HAP-1 (cell line): ENCODE measurements around the gene RNF130.
A peak's percentile ranks its signal among the peaks of the same experiment; 100 is the strongest.
"Not testable (repeated sequence)": the region's sequence is repeated elsewhere in the genome, so short reads cannot be mapped to it uniquely, and the experiment has no call there.

ENCODE experiments used
- DNase-seq, 2 experiments: peaks; one replicate each; pipeline ENCODE4 v3.0.0-alpha.2; 2016 to 2020; ENCODE audit warnings: low spot score in 2 of 2
- H3K27me3 ChIP-seq: fragments of 250-450 bp; sonication (Bioruptor Pico); 2 replicates; pipeline ENCODE4 v1.5.1; 2020; ENCODE audit warnings: low read depth, mild to moderate bottlenecking, moderate library complexity
- H3K36me3 ChIP-seq: fragments of 250-450 bp; sonication (Bioruptor Pico); replicated peaks from 2 replicates; pipeline ENCODE4 v1.5.1; 2020; ENCODE audit warnings: mild to moderate bottlenecking
- H3K4me1 ChIP-seq: fragments of 250-450 bp; sonication (Bioruptor Pico); 2 replicates; pipeline ENCODE4 v1.5.1; 2020; ENCODE audit warnings: mild to moderate bottlenecking
- H3K4me3 ChIP-seq: fragments of 250-450 bp; sonication (Bioruptor Pico); 2 replicates; pipeline ENCODE4 v1.5.1; 2020; ENCODE audit warnings: mild to moderate bottlenecking, moderate library complexity
- H3K9me3 ChIP-seq: fragments of 250-450 bp; sonication (Bioruptor Pico); 2 replicates; pipeline ENCODE4 v1.5.1; 2020; ENCODE audit warnings: mild to moderate bottlenecking, moderate library complexity
- in situ Hi-C: fragments of 300-500 bp; cut with MboI; formaldehyde crosslinking; loops from 3 replicates; pipeline ENCODE4 v1.14.3; 2020; ENCODE audit warnings: low sequenced_read_pairs, inconsistent platforms, mixed read lengths

The RNF130 gene

GRCh38 chr5:180018347-180019060, 53.1 kb downstream of the RNF130 start:
- in situ Hi-C loops, result no loop called here
- H3K36me3 ChIP-seq, result peaks cover 24% of the 10 kb centered on the region
- no peaks in the 10 kb centered on the region for H3K9me3 ChIP-seq
- no peak overlapping the region for H3K4me3 ChIP-seq
- no peak for DNase-seq
- H3K4me1 ChIP-seq, result peaks cover 3% of the 10 kb centered on the region; the same call in 1 of the 2 replicates
- H3K27me3 ChIP-seq, result no peaks in the 10 kb centered on the region

GRCh38 chr5:180015523-180015922, 56.0 kb downstream of the RNF130 start:
- DNase-seq, in situ Hi-C loops, H3K4me3 ChIP-seq, H3K27me3 ChIP-seq, H3K9me3 ChIP-seq, H3K4me1 ChIP-seq: not testable (repeated sequence)
- H3K36me3 ChIP-seq, result peaks cover 30% of the 10 kb centered on the region

GRCh38 chr5:180013678-180014077, 57.9 kb downstream of the RNF130 start:
- in situ Hi-C loops, result no loop called here
- no peak overlapping the region for H3K4me3 ChIP-seq
- no peaks in the 10 kb centered on the region for H3K27me3 ChIP-seq
- H3K36me3 ChIP-seq, result peaks cover 19% of the 10 kb centered on the region
- DNase-seq, result no peak
- H3K9me3 ChIP-seq, result no peaks in the 10 kb centered on the region
- peaks cover 3% of the 10 kb centered on the region; the same call in 1 of the 2 replicates for H3K4me1 ChIP-seq

GRCh38 chr5:180012316-180012715, 59.2 kb downstream of the RNF130 start:
- Histone ChIP-seq H3K9me3 (no peaks in the 10 kb centered on the region), H3K4me1 (peaks cover 6% of the 10 kb centered on the region; the same call in 1 of the 2 replicates), H3K4me3 (no peak overlapping the region), H3K36me3 (peaks cover 19% of the 10 kb centered on the region), H3K27me3 (no peaks in the 10 kb centered on the region)
- DNase-seq, result no peak
- in situ Hi-C loops, result no loop called here

GRCh38 chr5:180010636-180011035, 60.9 kb downstream of the RNF130 start:
- Histone ChIP-seq H3K4me3 (no peak overlapping the region), H3K4me1 (peaks cover 17% of the 10 kb centered on the region), H3K36me3 (peaks cover 16% of the 10 kb centered on the region), H3K27me3 (no peaks in the 10 kb centered on the region), H3K9me3 (no peaks in the 10 kb centered on the region)
- DNase-seq, result no peak
- in situ Hi-C loops, result no loop called here

GRCh38 chr5:180009581-180009980, 62.0 kb downstream of the RNF130 start:
- in situ Hi-C loops, result no loop called here
- no peaks in the 10 kb centered on the region for H3K9me3 ChIP-seq
- H3K27me3 ChIP-seq, result no peaks in the 10 kb centered on the region
- H3K4me3 ChIP-seq, result no peak overlapping the region
- DNase-seq, result no peak
- peaks cover 15% of the 10 kb centered on the region for H3K4me1 ChIP-seq
- H3K36me3 ChIP-seq, result peaks cover 16% of the 10 kb centered on the region

GRCh38 chr5:180008433-180008832, 63.1 kb downstream of the RNF130 start:
- Histone ChIP-seq H3K4me3 (no peak overlapping the region), H3K36me3 (peaks cover 16% of the 10 kb centered on the region), H3K9me3 (no peaks in the 10 kb centered on the region), H3K27me3 (no peaks in the 10 kb centered on the region), H3K4me1 (peaks cover 17% of the 10 kb centered on the region)
- no peak for DNase-seq
- in situ Hi-C loops, result no loop called here

GRCh38 chr5:180007582-180007981, 64.0 kb downstream of the RNF130 start:
- Histone ChIP-seq H3K36me3 (peaks cover 9% of the 10 kb centered on the region), H3K4me3 (no peak overlapping the region), H3K27me3 (no peaks in the 10 kb centered on the region), H3K9me3 (no peaks in the 10 kb centered on the region), H3K4me1 (peaks cover 17% of the 10 kb centered on the region)
- in situ Hi-C loops, result no loop called here
- peak in 1 of 2 experiments; percentile 21 for DNase-seq

- peaks cover 4% of the 10 kb centered on the region; the same call in 1 of the 2 replicates for H3K36me3 ChIP-seq
- peak in 1 of 2 experiments; percentile 73 for DNase-seq
- no peaks in the 10 kb centered on the region for H3K9me3 ChIP-seq
- in situ Hi-C loops, result no loop called here
- peaks cover 17% of the 10 kb centered on the region for H3K4me1 ChIP-seq
- H3K27me3 ChIP-seq, result no peaks in the 10 kb centered on the region
- H3K4me3 ChIP-seq, result no peak overlapping the region
Observed at GRCh38 chr5:180006141-180006540, 65.4 kb downstream of the RNF130 start.

GRCh38 chr5:180003127-180003526, 68.4 kb downstream of the RNF130 start:
- H3K4me1 ChIP-seq, result peaks cover 15% of the 10 kb centered on the region
- H3K9me3 ChIP-seq, result no peaks in the 10 kb centered on the region
- DNase-seq, result no peak
- H3K27me3 ChIP-seq, result no peaks in the 10 kb centered on the region
- no peak overlapping the region for H3K4me3 ChIP-seq
- in situ Hi-C loops, result no loop called here
- H3K36me3 ChIP-seq, result peaks cover 6% of the 10 kb centered on the region; the same call in 1 of the 2 replicates

- in situ Hi-C loops, result no loop called here
Observed at GRCh38 chr5:180001742-180002141, 69.8 kb downstream of the RNF130 start.

GRCh38 chr5:180001136-180001535, 70.4 kb downstream of the RNF130 start:
- H3K4me1 ChIP-seq, result peaks cover 6% of the 10 kb centered on the region
- no peaks in the 10 kb centered on the region for H3K27me3 ChIP-seq
- in situ Hi-C loops, result no loop called here
- DNase-seq, result no peak
- H3K36me3 ChIP-seq, result peaks cover 6% of the 10 kb centered on the region; the same call in 1 of the 2 replicates
- no peak overlapping the region for H3K4me3 ChIP-seq
- no peaks in the 10 kb centered on the region for H3K9me3 ChIP-seq

More at GRCh38 chr5:180001742-180002141, 69.8 kb downstream of the RNF130 start:
- Histone ChIP-seq H3K9me3 (no peaks in the 10 kb centered on the region), H3K4me3 (no peak overlapping the region), H3K36me3 (peaks cover 6% of the 10 kb centered on the region; the same call in 1 of the 2 replicates), H3K27me3 (no peaks in the 10 kb centered on the region), H3K4me1 (peaks cover 12% of the 10 kb centered on the region)
- DNase-seq, result no peak

- H3K9me3 ChIP-seq, result no peaks in the 10 kb centered on the region
- H3K4me3 ChIP-seq, result no peak overlapping the region
- in situ Hi-C loops, result no loop called here
- H3K4me1 ChIP-seq, result no peaks in the 10 kb centered on the region
- no peaks in the 10 kb centered on the region for H3K27me3 ChIP-seq
- peaks cover 6% of the 10 kb centered on the region; the same call in 1 of the 2 replicates for H3K36me3 ChIP-seq
- DNase-seq, result no peak
Observed at GRCh38 chr5:179998485-179998884, 73.1 kb downstream of the RNF130 start.

- H3K36me3 ChIP-seq, result no peaks in the 10 kb centered on the region
- no peaks in the 10 kb centered on the region for H3K9me3 ChIP-seq
- H3K27me3 ChIP-seq, result no peaks in the 10 kb centered on the region
- H3K4me3 ChIP-seq, result no peak overlapping the region
- DNase-seq, result no peak
- in situ Hi-C loops, result no loop called here
- H3K4me1 ChIP-seq, result no peaks in the 10 kb centered on the region
Observed at GRCh38 chr5:179994583-179995323, 76.8 kb downstream of the RNF130 start.
